HG03196 (cell line): ENCODE data around the gene COL23A1.

ENCODE experiments used
- ATAC-seq: cut with Tn5 transposase; IDR thresholded peaks from one replicate; pipeline ENCODE4 v1.9.1; 2021; ENCODE audit not compliant: unreplicated experiment

Gene COL23A1

DNA sequence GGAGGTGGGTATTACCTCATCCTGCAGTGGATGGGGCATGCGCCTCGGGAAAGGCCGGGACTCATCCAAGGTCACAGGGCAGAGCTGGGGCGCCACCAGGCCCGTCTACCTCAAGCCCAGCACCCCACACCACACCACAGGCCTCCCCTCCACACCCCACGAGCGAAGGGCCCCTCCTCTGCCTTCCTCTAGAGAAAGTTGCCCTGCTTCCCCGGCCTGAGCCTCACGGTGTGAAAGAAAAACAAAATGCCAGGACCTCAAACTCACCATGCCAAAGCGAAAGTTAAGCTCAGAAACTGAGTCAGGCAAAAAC lies 161.1 kb downstream of the COL23A1 start:
- ATAC-seq = no peak

DNA sequence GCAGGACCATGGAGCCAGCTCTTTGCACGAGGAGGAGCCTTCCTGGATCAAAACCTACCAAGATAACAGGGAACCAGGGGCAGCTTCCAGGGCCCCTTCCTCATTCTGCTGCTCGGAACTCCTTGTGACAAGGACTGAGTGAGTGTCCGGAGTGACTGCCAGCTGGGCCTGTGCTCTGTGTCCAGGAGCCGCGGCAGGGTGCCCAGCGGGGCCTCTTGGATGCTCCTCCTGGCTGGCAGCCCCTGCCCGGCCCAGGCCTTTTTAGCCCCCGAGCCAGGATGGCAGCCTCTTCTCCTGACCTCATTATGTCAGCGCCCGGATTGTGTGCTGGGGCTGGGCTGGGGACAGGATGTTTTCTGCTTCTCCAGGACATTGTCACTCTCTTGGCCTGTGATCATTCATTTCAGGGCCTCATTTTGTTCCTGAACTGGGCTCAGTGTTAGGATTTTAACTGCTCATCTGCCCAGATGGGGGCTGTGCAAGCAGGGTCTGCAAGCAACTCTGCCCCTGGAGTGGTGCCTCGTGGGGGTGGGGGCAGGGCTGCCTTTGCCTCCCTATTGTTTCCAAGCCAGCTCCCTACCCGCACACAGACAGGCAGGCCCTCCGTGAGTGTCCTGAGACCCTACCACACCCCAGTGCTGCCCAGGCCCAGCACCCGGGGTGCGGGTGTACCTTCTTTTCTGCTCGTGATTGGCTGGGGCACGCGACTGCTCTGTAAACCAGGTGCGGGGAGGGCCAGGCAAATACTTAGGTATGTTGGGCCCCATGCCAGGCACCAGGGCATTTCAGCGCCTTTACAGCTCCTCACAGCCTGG lies 161.6 kb downstream of the COL23A1 start:
- no peak for ATAC-seq

DNA sequence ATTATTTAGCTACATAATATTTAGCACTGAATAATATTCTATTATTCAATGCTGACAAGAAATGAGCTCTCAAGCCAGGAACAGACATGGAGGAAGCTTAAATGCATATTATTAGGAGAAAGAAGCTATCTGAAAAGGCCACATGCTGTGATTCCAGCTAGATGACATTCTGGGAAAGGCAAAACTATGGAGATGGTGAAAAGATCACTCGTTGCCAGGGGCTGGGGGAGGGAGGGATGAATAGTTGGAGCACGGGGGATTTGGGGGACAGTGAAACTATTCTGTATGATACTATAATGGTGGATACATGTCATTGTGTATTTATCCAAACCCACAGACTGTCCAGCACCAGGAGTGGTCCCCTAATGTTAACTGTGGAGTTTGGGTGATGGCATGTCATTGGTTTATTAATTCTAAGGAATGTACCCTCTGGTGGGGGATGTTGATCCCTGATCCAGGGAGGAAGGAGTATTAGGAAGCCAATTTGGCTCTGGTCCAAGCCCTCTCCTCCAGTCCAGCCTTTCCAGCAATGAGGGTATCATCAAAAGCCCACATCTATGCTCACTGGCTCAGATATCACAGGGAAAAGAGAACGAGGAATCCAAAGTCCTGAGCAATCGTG lies 162.5 kb downstream of the COL23A1 start:
- ATAC-seq = no peak

GRCh38 chr5:178426326-178427130 lies 163.7 kb downstream of the COL23A1 start:
- ATAC-seq = no peak

- ATAC-seq = no peak
Observed at GRCh38 chr5:178425621-178426068, 164.5 kb downstream of the COL23A1 start.

DNA sequence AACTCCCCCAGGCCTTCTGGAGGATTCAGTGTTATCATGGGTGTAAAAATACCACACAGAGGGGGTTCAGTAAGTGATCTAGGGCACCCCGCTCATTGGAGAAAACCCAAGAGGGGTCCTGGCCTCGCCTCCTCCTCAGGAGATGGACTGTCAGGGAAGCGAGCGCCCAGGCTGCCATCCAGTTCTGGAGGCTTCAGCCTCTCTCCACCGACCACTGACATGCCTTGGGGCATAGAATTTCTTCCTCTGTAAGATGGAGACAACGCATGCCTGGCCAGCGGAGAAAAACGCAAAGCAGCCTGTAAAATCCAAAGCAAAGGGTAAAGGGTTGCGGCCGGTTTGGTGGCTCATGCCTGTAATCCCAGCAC lies 165.4 kb downstream of the COL23A1 start:
- no peak for ATAC-seq

DNA sequence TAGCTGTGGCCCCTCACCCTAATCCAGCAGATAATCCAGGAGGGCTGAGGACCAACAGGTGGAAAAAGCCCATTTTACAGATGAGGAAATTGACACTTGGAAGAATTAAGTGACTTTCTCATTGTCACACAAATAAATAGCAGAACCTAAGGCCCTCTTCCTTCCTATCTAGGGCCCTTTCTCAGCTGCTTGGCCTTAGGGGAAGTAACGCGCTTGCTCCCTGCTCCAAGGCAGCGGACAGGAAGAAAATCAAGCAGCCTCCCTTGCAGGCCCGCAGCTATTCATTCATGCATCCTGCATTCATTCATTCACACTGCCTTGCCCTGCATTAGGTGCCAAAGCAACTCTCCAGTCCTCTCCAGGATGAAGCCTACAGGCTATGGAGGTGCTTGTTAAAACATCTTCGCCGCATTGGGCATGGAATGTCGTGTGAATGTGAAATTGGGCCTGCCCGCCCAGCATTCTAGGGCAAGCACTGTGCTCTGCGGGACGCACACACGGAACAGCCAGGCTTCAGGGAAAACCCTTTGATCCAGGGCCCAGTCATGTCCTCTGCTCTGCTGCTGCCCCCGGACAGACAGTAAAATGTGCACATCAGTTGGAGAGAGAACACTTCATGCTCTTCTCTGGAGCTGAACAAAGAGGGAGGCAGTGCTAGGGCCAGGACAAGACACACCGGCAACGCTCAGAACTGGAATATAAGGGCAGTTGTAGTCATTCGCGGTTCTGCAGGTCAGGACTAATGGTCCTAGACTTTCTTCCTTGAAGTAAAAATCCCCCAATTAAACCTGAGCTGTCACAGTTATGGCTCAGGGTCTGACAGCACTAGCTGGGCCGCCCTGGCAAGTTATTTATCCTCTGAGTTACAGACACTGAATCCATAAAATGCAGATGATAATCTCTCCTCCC lies 166.0 kb downstream of the COL23A1 start:
- ATAC-seq = no peak

- no peak for ATAC-seq
Observed at GRCh38 chr5:178423431-178423830, 166.8 kb downstream of the COL23A1 start.

- no peak for ATAC-seq
Observed at GRCh38 chr5:178422400-178422775, 167.8 kb downstream of the COL23A1 start.

DNA sequence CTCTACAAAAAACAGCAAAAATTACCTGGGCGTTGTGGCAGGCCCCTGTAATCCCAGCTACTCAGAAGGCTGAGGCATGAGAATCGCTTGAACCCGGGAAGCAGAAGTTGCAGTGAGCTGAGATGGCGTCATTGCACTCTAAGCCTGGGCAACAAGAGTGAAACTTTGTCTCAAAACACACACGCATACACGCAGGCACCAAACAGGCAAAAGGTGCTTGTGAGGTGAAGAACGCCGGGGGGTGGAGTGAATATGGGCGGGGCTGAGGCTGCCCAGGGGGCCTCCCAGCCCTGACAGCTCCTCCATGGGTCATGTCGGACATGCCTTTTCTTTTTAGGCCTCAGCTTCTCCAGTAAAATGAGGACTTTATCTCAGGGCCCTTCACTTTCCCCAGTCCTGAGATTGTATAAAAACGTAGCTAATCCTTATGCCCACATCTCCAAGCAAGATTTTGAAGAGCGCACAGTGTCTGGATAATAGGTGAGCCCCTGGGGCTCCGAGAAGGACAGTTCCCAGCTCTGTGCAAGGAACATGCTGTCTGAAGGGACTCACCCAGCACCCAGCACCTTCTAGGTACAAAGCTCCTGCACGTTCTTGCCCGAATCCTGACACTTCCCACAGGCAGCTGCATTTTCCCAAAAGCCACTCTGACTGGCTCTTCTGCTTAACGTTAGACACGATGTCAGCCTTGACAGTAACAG lies 168.3 kb downstream of the COL23A1 start:
- no peak for ATAC-seq

DNA sequence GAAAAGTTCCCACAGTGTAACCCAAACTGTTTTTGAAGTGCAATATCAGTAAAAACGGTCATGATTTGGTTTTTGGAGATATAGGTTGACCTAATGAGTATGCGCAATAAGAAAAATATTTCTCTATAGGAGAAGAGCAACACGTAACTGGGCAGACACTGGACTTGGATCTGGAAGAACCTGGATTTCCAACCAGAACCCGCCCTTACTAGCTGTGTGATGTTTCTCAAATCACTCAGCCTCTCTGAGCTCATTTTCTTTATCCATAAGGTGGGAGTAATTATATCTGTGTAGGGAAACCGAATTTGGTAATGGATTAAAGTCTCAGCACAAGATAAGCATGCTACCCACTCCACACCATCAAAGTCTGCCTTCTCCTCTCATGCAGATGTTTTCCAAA lies 169.1 kb downstream of the COL23A1 start:
- no peak for ATAC-seq

- no peak for ATAC-seq
Observed at GRCh38 chr5:178420354-178420781, 169.8 kb downstream of the COL23A1 start.

- ATAC-seq = no peak
Observed at GRCh38 chr5:178419651-178420050, 170.5 kb downstream of the COL23A1 start.

GRCh38 chr5:178419196-178419595 lies 171.0 kb downstream of the COL23A1 start:
- no peak for ATAC-seq

GRCh38 chr5:178418471-178419010 lies 171.7 kb downstream of the COL23A1 start:
- no peak for ATAC-seq

GRCh38 chr5:178418031-178418430 lies 172.2 kb downstream of the COL23A1 start:
- ATAC-seq = no peak

DNA sequence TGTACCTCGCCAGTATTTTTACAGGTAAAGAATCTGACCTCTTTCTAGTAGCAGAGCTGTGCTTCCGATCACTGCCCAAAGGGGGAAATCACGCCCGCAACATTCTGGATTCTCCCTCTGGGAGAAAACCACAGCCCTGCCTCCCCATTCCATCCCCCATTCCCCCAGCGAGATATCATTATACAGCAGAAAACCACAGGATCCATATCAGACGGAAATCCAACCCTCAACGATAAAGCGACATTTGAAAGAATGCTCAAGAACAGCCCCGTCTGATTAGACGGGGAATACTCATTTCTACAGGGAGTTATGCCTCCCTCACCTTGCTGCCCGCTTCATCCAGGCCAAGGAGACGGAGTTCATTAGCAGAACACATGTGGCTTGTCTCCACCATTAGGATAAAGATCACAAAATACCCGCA lies 172.8 kb downstream of the COL23A1 start:
- ATAC-seq = no peak

GRCh38 chr5:178416919-178417318 lies 173.3 kb downstream of the COL23A1 start:
- no peak for ATAC-seq

DNA sequence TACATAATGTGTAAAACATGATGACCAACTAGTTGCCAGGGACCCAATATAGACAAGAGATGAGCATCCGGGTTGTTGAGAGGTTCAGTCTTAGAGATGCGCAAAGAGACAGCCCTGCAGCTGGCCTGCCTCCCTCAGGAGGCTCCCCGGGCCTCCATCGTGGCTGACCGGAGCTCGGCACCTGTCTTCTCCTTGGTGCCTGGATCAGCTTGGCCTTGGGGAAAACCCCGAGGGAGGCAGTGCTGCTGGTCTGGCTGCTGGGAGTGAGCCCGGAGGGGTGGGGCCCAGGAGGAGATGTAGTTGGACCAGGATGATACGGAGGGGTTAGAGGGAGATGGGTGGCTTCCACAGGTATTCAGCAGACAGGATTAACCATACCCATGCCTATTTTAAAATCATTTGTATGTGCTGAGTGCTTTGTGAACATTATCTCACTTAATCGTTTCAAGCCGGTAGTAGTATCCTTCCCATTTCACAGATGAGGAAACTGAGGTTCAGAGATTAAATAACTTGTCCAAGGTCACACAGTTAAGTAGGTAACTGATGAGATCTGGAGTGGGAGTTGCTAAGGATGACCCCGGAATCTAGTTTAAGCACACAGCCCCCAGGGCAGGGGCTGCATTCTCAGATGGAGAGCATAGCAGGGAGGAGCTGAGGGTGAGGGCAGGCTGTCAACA lies 173.8 kb downstream of the COL23A1 start:
- no peak for ATAC-seq
